ENCODE results near the gene CWF19L1. TPM values are rescaled to one million over a fixed set of nuclear protein-coding genes. Genes with fewer than 3 reads are reported as not detected.

The CWF19L1 gene
- total and polyA plus RNA-seq, 2 donors (not counting 1 experiment from before 2014, with no cell fraction given): 16.0 to 17.3 TPM

- H4K20me1 ChIP-seq (ENCODE audit: control insufficient read depth, extremely low read depth, insufficient read depth, low read length): no peaks in the 10 kb centered on the region
- no peak overlapping the region for H3K27ac ChIP-seq (ENCODE audit: insufficient read depth, low read length)
- H3K27me3 ChIP-seq (ENCODE audit: control insufficient read depth, insufficient read depth, low read length): no peaks in the 10 kb centered on the region
- peaks cover 2% of the 10 kb centered on the region for H3K4me1 ChIP-seq (ENCODE audit: control insufficient read depth, extremely low read depth, insufficient read depth, low read length)
- peaks cover 27% of the 10 kb centered on the region for H3K79me2 ChIP-seq (ENCODE audit: control insufficient read depth, insufficient read depth, low read length)
- H3K36me3 ChIP-seq (ENCODE audit: control insufficient read depth, insufficient read depth, low read length): peaks cover 2% of the 10 kb centered on the region
- no peak for TF ChIP-seq EZH2 (IDR thresholded peaks at IDR 0.05; ENCODE audit: low read length, missing control alignments)
- no peak for TF ChIP-seq CTCF (conservative IDR thresholded peaks at IDR 0.05 in 1 of 2, IDR thresholded peaks at IDR 0.05 in 1 of 2; ENCODE audit: low read depth in 1 of 2, low read length in 2 of 2)
- H3K9ac ChIP-seq (ENCODE audit: insufficient read depth, low read length): no peak overlapping the region
- no peak overlapping the region for H3K4me3 ChIP-seq (replicated peaks in 1 of 4; ENCODE audit: control extremely low read depth in 1 of 4, insufficient read depth in 1 of 4, low read depth in 3 of 4, low read length in 4 of 4)
- no peak overlapping the region for H2AFZ ChIP-seq (ENCODE audit: low read length)
- DNase-seq (ENCODE audit: low read depth in 2 of 2): no peak
- H3K9me3 ChIP-seq (ENCODE audit: control insufficient read depth, insufficient read depth, low read depth, low read length): no peaks in the 10 kb centered on the region
- no peak overlapping the region for H3K4me2 ChIP-seq (ENCODE audit: extremely low read depth, insufficient read depth, low read length)
These were observed 43.6 kb downstream of the CWF19L1 start for GRCh38 chr10:100223879-100224278.

- Histone ChIP-seq H3K36me3 (ENCODE audit: control insufficient read depth, insufficient read depth, low read length) (peaks cover 6% of the 10 kb centered on the region), H4K20me1 (ENCODE audit: control insufficient read depth, extremely low read depth, insufficient read depth, low read length) (no peaks in the 10 kb centered on the region), H3K9ac (ENCODE audit: insufficient read depth, low read length) (no peak overlapping the region), H3K9me3 (ENCODE audit: control insufficient read depth, insufficient read depth, low read depth, low read length) (no peaks in the 10 kb centered on the region), H3K79me2 (ENCODE audit: control insufficient read depth, insufficient read depth, low read length) (peaks cover 14% of the 10 kb centered on the region), H3K4me1 (ENCODE audit: control insufficient read depth, extremely low read depth, insufficient read depth, low read length) (no peaks in the 10 kb centered on the region), H2AFZ (ENCODE audit: low read length) (no peak overlapping the region), H3K4me2 (ENCODE audit: extremely low read depth, insufficient read depth, low read length) (no peak overlapping the region), H3K27me3 (ENCODE audit: control insufficient read depth, insufficient read depth, low read length) (no peaks in the 10 kb centered on the region), H3K4me3 (replicated peaks in 1 of 4; ENCODE audit: control extremely low read depth in 1 of 4, insufficient read depth in 1 of 4, low read depth in 3 of 4, low read length in 4 of 4) (no peak overlapping the region), H3K27ac (ENCODE audit: insufficient read depth, low read length) (no peak overlapping the region)
- TF ChIP-seq EZH2 (IDR thresholded peaks at IDR 0.05; ENCODE audit: low read length, missing control alignments) (no peak), CTCF (conservative IDR thresholded peaks at IDR 0.05 in 1 of 2, IDR thresholded peaks at IDR 0.05 in 1 of 2; ENCODE audit: low read depth in 1 of 2, low read length in 2 of 2) (no peak)
- DNase-seq (ENCODE audit: low read depth in 2 of 2): no peak
These were observed 44.9 kb downstream of the CWF19L1 start for GRCh38 chr10:100222529-100222928.

GRCh38 chr10:100216006-100216405, 51.4 kb downstream of the CWF19L1 start:
- no peaks in the 10 kb centered on the region for H4K20me1 ChIP-seq (ENCODE audit: control insufficient read depth, extremely low read depth, insufficient read depth, low read length)
- no peak for TF ChIP-seq EZH2 (IDR thresholded peaks at IDR 0.05; ENCODE audit: low read length, missing control alignments)
- no peak for TF ChIP-seq CTCF (conservative IDR thresholded peaks at IDR 0.05 in 1 of 2, IDR thresholded peaks at IDR 0.05 in 1 of 2; ENCODE audit: low read depth in 1 of 2, low read length in 2 of 2)
- H3K36me3 ChIP-seq (ENCODE audit: control insufficient read depth, insufficient read depth, low read length): peaks cover 4% of the 10 kb centered on the region
- peak in 1 of 2 donors; percentile 5 for DNase-seq (ENCODE audit: low read depth in 2 of 2)
- H3K4me1 ChIP-seq (ENCODE audit: control insufficient read depth, extremely low read depth, insufficient read depth, low read length): no peaks in the 10 kb centered on the region
- H3K27me3 ChIP-seq (ENCODE audit: control insufficient read depth, insufficient read depth, low read length): no peaks in the 10 kb centered on the region
- H3K9ac ChIP-seq (ENCODE audit: insufficient read depth, low read length): no peak overlapping the region
- no peak overlapping the region for H3K4me3 ChIP-seq (replicated peaks in 1 of 4; ENCODE audit: control extremely low read depth in 1 of 4, insufficient read depth in 1 of 4, low read depth in 3 of 4, low read length in 4 of 4)
- no peaks in the 10 kb centered on the region for H3K9me3 ChIP-seq (ENCODE audit: control insufficient read depth, insufficient read depth, low read depth, low read length)
- H3K27ac ChIP-seq (ENCODE audit: insufficient read depth, low read length): no peak overlapping the region
- no peak overlapping the region for H3K4me2 ChIP-seq (ENCODE audit: extremely low read depth, insufficient read depth, low read length)
- no peaks in the 10 kb centered on the region for H3K79me2 ChIP-seq (ENCODE audit: control insufficient read depth, insufficient read depth, low read length)
- no peak overlapping the region for H2AFZ ChIP-seq (ENCODE audit: low read length)
